GM19238 (cell line): ENCODE results near the gene KRTAP10-6.
"Not testable (repeated sequence)": the region's sequence is repeated elsewhere in the genome, so short reads cannot be mapped to it uniquely, and the experiment has no call there.

Experiments
- DNase-seq: peaks from one replicate; pipeline ENCODE4 v3.0.0; 2011; ENCODE audit warnings: low spot score; ENCODE audit not compliant: insufficient read length

Gene KRTAP10-6

GRCh38 chr21:44557491-44558328, 34.6 kb downstream of the KRTAP10-6 start:
- no peak for DNase-seq

- no peak for DNase-seq
These were observed 35.4 kb downstream of the KRTAP10-6 start for GRCh38 chr21:44556879-44557278.

- DNase-seq, result no peak
These were observed 37.0 kb downstream of the KRTAP10-6 start for GRCh38 chr21:44555200-44555875.

DNA sequence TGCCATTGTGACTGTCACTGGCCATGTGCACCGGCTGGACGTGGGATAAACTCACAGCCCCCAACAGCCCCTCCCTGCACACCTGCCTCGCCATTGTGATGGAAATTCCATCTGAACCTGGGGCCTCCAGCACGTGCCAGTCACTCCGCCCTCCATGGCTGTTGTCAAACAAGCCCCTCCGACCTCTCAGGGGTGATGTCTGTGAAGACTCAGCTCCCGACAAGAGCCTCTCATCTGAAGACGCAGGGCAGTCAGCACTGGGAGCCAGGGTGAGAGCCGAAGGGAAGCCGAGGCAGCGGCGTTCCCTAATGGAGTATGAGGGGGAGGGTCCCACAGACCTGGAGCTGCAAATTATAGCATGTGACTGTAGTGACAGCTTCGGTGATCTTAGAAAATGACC, 39.6 kb downstream of the KRTAP10-6 start:
- no peak for DNase-seq

DNA sequence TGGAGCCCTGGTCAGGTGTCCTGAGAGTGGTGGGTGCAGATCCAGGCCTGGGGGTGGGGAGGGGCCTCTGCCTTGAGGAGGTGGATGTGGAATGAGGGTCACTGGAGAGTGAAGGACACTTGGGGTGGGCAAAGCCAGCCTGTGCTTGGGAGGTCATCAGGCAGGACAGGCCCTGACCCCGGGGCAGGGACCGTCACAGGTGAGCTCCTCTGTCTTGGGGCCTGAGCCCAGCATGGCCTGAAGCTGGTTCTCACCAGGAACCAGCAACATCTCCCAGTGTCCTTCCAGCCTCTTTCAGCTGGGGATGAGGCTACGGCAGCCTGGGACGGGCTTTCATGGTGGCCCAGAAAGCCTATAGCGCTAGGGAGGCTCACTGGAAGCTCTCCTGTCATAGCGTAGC, 40.2 kb downstream of the KRTAP10-6 start:
- DNase-seq, result no peak

DNA sequence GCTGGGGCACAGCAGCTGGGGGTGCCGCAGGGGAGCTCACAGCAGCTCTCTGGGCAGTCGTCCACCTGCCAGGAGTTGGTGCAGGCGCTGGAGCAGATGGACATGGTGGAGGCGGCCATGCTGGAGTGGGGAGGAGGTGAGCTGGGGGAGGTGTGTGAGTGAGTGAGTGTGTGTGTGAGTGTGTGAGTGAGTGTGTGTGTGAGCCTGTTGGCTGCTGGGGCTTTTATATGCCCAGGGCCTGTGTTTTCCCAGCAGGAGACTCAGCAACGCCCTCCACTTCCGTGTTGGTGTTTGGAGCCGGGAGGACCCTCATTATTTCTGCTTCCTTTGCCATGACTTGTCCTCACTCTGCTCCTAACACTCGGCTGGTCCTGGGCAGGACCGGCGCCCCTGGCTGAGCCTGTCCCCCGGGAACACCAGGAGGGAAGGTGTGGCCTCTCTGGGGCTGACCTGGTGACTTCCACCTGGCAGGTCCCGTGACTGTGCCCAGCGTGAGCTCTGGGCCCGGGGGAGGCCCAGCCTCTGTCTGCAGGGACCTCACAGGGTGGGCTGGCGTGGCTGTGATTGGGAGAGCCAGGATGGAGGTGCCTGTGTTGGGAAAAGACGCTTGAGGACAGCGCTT, 40.9 kb downstream of the KRTAP10-6 start, which contains the start of gene KRTAP10-2:
Gene KRTAP10-2 (minus strand): TSS at position 166 of the 622 bp plus-strand sequence. CDS start 47 bp downstream, at position 119.
- DNase-seq, result no peak

- no peak for DNase-seq
These were observed 41.5 kb downstream of the KRTAP10-6 start for GRCh38 chr21:44550807-44551206.

GRCh38 chr21:44550285-44550684, 42.0 kb downstream of the KRTAP10-6 start:
- not testable (repeated sequence) for DNase-seq

GRCh38 chr21:44549525-44550211, 42.6 kb downstream of the KRTAP10-6 start:
- no peak for DNase-seq

DNA sequence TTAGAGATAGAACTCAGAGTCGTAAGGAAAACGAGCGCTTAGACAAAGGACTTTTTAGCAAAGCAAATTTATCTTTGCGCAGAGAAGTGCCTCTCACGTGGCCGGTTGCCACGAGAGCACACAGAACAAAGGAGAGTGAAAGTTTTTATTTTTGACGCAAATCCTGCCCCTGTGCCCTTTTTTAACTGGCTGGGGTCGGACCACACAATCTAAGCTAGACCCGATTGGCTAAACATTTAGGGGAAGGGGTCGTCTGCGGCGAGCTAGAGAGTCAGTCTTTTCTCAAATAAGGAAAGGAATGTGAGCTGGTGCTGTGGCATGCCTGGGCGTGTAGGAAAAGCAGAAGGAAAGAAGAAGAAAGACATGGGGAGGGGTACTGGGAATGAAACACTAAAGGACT, 43.4 kb downstream of the KRTAP10-6 start:
- no peak for DNase-seq

DNA sequence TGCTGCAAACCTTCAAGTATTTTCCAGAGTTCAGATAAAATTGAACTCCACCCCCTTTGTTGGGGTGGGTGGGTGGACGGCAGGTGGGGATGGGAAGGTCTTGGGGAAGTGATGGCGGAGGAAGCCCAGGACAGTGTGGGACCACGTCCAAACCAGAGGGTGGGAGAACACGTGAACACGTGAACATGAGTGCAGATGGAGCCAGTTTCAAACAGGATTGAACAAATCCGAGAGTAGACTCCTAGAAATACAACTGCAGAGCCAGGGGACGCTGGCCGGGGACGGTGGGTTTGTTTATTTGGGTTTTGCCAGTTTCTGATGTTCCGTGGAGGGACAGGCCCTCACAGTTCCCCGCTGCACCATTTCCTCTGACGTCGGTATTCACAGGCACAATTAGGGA, 43.9 kb downstream of the KRTAP10-6 start:
- DNase-seq, result no peak

GRCh38 chr21:44547656-44548331, 44.5 kb downstream of the KRTAP10-6 start:
- DNase-seq, result no peak

DNA sequence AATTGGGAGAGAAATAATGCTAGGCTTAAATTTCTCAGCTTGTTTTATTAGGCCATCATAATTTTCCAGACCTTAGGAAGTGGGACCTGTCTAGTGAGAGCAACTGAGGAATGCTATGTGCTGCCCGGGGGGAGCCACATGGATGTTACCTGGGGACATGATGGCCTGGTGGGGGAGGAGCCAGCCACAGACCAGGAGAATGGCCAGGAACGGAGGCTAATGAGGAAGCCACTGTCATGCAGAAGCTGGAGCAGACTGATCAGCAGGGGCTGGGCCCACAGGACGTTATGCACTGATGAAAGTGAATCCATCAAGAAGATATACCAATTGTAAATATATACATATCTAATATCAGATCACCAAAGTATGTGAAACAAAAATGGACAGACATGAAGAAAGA, 47.7 kb downstream of the KRTAP10-6 start:
- DNase-seq, result no peak

- no peak for DNase-seq
These were observed 49.6 kb downstream of the KRTAP10-6 start for GRCh38 chr21:44542716-44543115.
